SK-N-MC (cell line): ENCODE data around the gene ENTREP1.

Experiments used
- EZH2 ChIP-seq: fragments of 200-600 bp; sonication (generic); IDR thresholded peaks from one replicate; pipeline ENCODE4 v1.6.1; 2017; ENCODE audit warnings: antibody characterized with exemption
- FOXP2 ChIP-seq: optimal IDR thresholded peaks from 2 replicates; pipeline ENCODE3; 2011; ENCODE audit warnings: mild to moderate bottlenecking, moderate library complexity; ENCODE audit not compliant: insufficient read depth; ENCODE audit errors: extremely low read length, control extremely low read depth
- POLR2AphosphoS5 ChIP-seq: IDR thresholded peaks from 2 replicates; pipeline ENCODE4 v1.6.1; 2012; ENCODE audit warnings: mild to moderate bottlenecking, low read depth, low read length, borderline replicate concordance

DNA sequence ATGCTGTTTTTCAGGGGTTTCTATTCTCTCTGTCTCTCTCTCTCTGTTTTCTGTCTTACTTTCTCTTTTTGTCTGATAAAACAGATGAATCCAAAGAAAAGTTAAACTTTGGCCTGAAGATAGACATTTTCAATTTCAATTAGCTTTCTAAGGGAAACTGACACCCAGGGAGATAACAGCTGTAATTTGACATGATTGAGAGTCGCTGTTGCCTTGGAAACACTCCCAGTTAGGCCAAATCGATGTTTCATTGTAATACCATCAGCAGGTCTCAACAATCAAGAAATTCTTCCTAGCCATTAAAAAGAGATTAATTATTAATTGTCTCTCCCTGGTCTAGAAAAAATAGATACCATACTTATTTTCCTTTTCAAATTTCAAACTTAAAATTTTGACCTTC lies 53.0 kb downstream of the ENTREP1 start:
- no peak for TF ChIP-seq POLR2AphosphoS5
- TF ChIP-seq EZH2 = no peak
- no peak for TF ChIP-seq FOXP2
